ENCODE data around the gene HAUS5.

- TF ChIP-seq CTCF (IDR thresholded peaks at IDR 0.05; ENCODE audit: low read depth, low read length) (no peak), EZH2phosphoT487 (IDR thresholded peaks at IDR 0.05; ENCODE audit: low read depth) (no peak)
Observed at GRCh38 chr19:35607661-35608060, 4.9 kb upstream of the HAUS5 start.

All from OCI-LY3 (cell line).